Hepatocyte (in vitro differentiated cells): Measurements from ENCODE around the gene STIM1. TPM values are rescaled to one million over a fixed set of nuclear protein-coding genes. Genes with fewer than 3 reads are reported as not detected.
"Not testable (repeated sequence)": the region's sequence is repeated elsewhere in the genome, so short reads cannot be mapped to it uniquely, and the experiment has no call there.

Experiments
- DNase-seq: peaks from one replicate; pipeline ENCODE4 v3.0.0-alpha.2; 2016; ENCODE audit warnings: low spot score
- H2AFZ ChIP-seq: fragments of 200-600 bp; sonication (generic); 2 replicates; pipeline ENCODE4 v1.6.0; 2016; ENCODE audit warnings: antibody characterized with exemption, mild to moderate bottlenecking
- H3K27ac ChIP-seq: fragments of 200-600 bp; sonication (generic); 2 replicates; pipeline ENCODE4 v1.5.1; 2016; ENCODE audit warnings: mild to moderate bottlenecking
- H3K27me3 ChIP-seq: fragments of 200-600 bp; sonication (generic); 2 replicates; pipeline ENCODE4 v1.6.1; 2016
- H3K36me3 ChIP-seq: fragments of 200-600 bp; sonication (generic); replicated peaks from 2 replicates; pipeline ENCODE4 v1.5.1; 2016; ENCODE audit warnings: low read depth; ENCODE audit not compliant: insufficient read depth
- H3K4me1 ChIP-seq: fragments of 200-600 bp; sonication (generic); 2 replicates; pipeline ENCODE4 v1.5.1; 2016; ENCODE audit warnings: mild to moderate bottlenecking, moderate library complexity; ENCODE audit not compliant: insufficient read depth
- H3K4me2 ChIP-seq: fragments of 200-600 bp; sonication (generic); 2 replicates; pipeline ENCODE4 v1.6.0; 2016
- H3K4me3 ChIP-seq: fragments of 200-600 bp; sonication (generic); 2 replicates; pipeline ENCODE4 v1.5.1; 2016; ENCODE audit warnings: mild to moderate bottlenecking
- H3K79me2 ChIP-seq: fragments of 200-600 bp; sonication (generic); 2 replicates; pipeline ENCODE4 v1.6.0; 2017; ENCODE audit warnings: mild to moderate bottlenecking
- H3K9me2 ChIP-seq: fragments of 200-600 bp; sonication (generic); replicated peaks from 2 replicates; pipeline ENCODE4 v1.6.0; 2017; ENCODE audit warnings: mild to moderate bottlenecking; ENCODE audit not compliant: insufficient read depth
- H3K9me3 ChIP-seq: fragments of 200-600 bp; sonication (generic); 2 replicates; pipeline ENCODE4 v1.5.1; 2016; ENCODE audit warnings: low read depth, mild to moderate bottlenecking
- H4K20me1 ChIP-seq: fragments of 200-600 bp; sonication (generic); 2 replicates; pipeline ENCODE4 v1.6.0; 2016; ENCODE audit warnings: mild to moderate bottlenecking; ENCODE audit not compliant: insufficient read depth, poor library complexity, severe bottlenecking
- CTCF ChIP-seq: fragments of 200-600 bp; sonication (generic); IDR thresholded peaks from 2 replicates; pipeline ENCODE4 v1.5.1; 2016; ENCODE audit warnings: antibody characterized with exemption, mild to moderate bottlenecking; ENCODE audit not compliant: poor library complexity
- EZH2 ChIP-seq: fragments of 200-600 bp; sonication (generic); IDR thresholded peaks from 2 replicates; pipeline ENCODE4 v1.6.1; 2016; ENCODE audit warnings: antibody characterized with exemption, mild to moderate bottlenecking, borderline replicate concordance
- EZH2phosphoT487 ChIP-seq: fragments of 200-600 bp; sonication (generic); IDR thresholded peaks from one replicate; pipeline ENCODE4 v1.6.1; 2018; ENCODE audit warnings: antibody characterized with exemption, mild to moderate bottlenecking, low read depth, moderate library complexity; ENCODE audit not compliant: unreplicated experiment, severe bottlenecking
- WGBS: methylation state at CpG from one replicate; pipeline ENCODE4 v1.1.6; 2016; ENCODE audit warnings: low lambda C conversion rate; ENCODE audit errors: missing lambda C conversion rate; 5-methylcytosine and 5-hydroxymethylcytosine counted together
- polyA plus RNA-seq: library from polyadenylated mRNA; unstranded; fragments of >200 nt; fragmentation: Nextera tagmentation; extraction: Ambion mirVana; gene quantifications from 2 replicates; pipeline ENCODE4 v1.2.1, GENCODE V29; 2016
- total RNA-seq: library from RNA; depleted of rRNA; stranded (reverse); fragments of >200 nt; gene quantifications from 2 replicates; pipeline ENCODE4 v1.2.3, GENCODE V29; 2014

Gene STIM1
- total and polyA plus RNA-seq, 2 experiments from 2014 or later, result 18.5 to 19.6 TPM

DNA sequence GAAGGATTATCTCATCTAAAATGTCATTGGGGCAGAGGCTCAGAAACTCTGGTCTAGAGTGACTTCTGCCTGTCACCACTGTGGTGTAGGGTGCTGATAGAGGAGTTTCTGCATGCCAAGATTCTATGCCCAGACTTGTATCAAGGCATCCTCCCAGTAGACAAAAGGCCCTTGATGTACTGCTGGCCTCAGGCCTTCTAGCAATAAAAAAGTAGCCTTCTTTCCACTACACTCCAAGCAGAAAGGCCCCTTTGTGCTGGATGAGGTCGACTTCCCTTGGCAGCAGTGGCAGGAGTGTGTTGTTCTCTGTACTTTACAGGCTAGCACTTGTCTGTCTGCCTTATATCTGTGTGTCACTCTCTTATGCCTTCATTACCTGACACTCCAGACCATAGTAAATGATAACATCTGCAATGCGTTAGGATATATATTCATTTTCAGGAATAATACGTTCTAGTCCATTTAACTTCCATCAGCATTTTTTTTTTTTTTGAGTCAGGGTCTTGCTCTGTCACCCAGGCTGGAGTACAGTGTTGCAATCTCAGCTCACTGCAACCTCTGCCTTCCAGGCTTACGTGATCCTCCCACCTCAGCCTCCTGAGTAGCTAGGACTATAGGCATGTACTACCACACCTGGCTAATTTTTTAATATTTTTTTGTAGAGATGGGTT is 189.6 kb downstream of the STIM1 start:
- 48% methylated on average over 4 of the region's 4 CpGs for WGBS
- H3K4me2 ChIP-seq, result no peak overlapping the region
- no peak for DNase-seq

GRCh38 chr11:4048340-4048739 is 192.9 kb downstream of the STIM1 start:
- Histone ChIP-seq H3K9me3 (no peaks in the 10 kb centered on the region), H4K20me1 (no peaks in the 10 kb centered on the region), H3K27me3 (no peaks in the 10 kb centered on the region), H3K79me2 (no peaks in the 10 kb centered on the region), H3K9me2 (no peaks in the 10 kb centered on the region), H3K27ac (no peak overlapping the region), H3K36me3 (no peaks in the 10 kb centered on the region), H3K4me1 (peaks cover 10% of the 10 kb centered on the region), H2AFZ (no peak overlapping the region), H3K4me2 (no peak overlapping the region), H3K4me3 (no peak overlapping the region)
- TF ChIP-seq EZH2phosphoT487 (no peak), EZH2 (no peak), CTCF (no peak)
- no peak for DNase-seq

More for the DNA sequence above, 189.6 kb downstream of the STIM1 start:
- peaks cover 10% of the 10 kb centered on the region for H3K4me1 ChIP-seq
- H3K27ac ChIP-seq, result no peak overlapping the region
- H3K4me3 ChIP-seq, result no peak overlapping the region
- no peaks in the 10 kb centered on the region for H3K9me2 ChIP-seq
- H3K27me3 ChIP-seq, result no peaks in the 10 kb centered on the region
- H4K20me1 ChIP-seq, result no peaks in the 10 kb centered on the region
- no peak for TF ChIP-seq EZH2phosphoT487
- TF ChIP-seq CTCF, result no peak
- no peak for TF ChIP-seq EZH2
- H3K9me3 ChIP-seq, result no peaks in the 10 kb centered on the region
- H3K79me2 ChIP-seq, result no peaks in the 10 kb centered on the region
- H2AFZ ChIP-seq, result no peak overlapping the region
- H3K36me3 ChIP-seq, result no peaks in the 10 kb centered on the region

DNA sequence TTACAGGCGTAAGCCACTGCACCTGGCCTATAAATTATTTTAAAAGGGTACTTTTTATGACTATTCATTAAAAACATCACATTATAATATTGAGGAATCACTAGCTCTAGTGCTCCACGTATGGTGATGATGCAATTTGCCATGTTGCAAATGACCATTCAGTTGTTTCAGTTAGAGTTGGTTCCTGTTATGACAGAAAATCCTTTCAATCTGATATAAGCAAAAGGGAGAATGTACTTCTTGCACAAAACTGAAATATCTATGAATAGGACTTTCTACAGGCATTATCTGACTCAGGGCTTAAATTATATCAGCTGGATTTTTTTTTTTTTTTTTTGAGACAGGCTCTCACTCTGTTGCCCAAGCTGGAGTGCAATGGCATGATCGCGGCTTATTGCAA is 193.5 kb downstream of the STIM1 start:
- Histone ChIP-seq H3K4me1 (peaks cover 10% of the 10 kb centered on the region), H3K4me3 (no peak overlapping the region), H3K27me3 (no peaks in the 10 kb centered on the region), H3K4me2 (no peak overlapping the region), H2AFZ (no peak overlapping the region), H3K9me2 (no peaks in the 10 kb centered on the region), H4K20me1 (no peaks in the 10 kb centered on the region), H3K27ac (no peak overlapping the region), H3K9me3 (no peaks in the 10 kb centered on the region), H3K79me2 (no peaks in the 10 kb centered on the region), H3K36me3 (no peaks in the 10 kb centered on the region)
- TF ChIP-seq CTCF (no peak), EZH2 (no peak), EZH2phosphoT487 (no peak)
- WGBS, result 92% methylated on average over 4 of the region's 4 CpGs
- DNase-seq, result no peak

GRCh38 chr11:4050138-4050537 is 194.7 kb downstream of the STIM1 start:
- H3K36me3 ChIP-seq, result no peaks in the 10 kb centered on the region
- H3K9me3 ChIP-seq, result no peaks in the 10 kb centered on the region
- H3K4me3 ChIP-seq, result no peak overlapping the region
- H3K9me2 ChIP-seq, result no peaks in the 10 kb centered on the region
- DNase-seq, result no peak
- H3K4me2 ChIP-seq, result no peak overlapping the region
- no peak overlapping the region for H3K27ac ChIP-seq
- 94% methylated on average over 1 of the region's 1 CpG for WGBS
- no peaks in the 10 kb centered on the region for H3K79me2 ChIP-seq
- H3K4me1 ChIP-seq, result peaks cover 3% of the 10 kb centered on the region
- H4K20me1 ChIP-seq, result no peaks in the 10 kb centered on the region
- no peak for TF ChIP-seq CTCF
- TF ChIP-seq EZH2, result no peak
- TF ChIP-seq EZH2phosphoT487, result no peak
- H2AFZ ChIP-seq, result no peak overlapping the region
- no peaks in the 10 kb centered on the region for H3K27me3 ChIP-seq

GRCh38 chr11:4053200-4053599 is 197.7 kb downstream of the STIM1 start:
- not testable (repeated sequence) for H3K27me3 ChIP-seq, H3K79me2 ChIP-seq, H3K4me3 ChIP-seq, H3K9me2 ChIP-seq, H3K36me3 ChIP-seq, DNase-seq, H3K27ac ChIP-seq, H3K9me3 ChIP-seq, H4K20me1 ChIP-seq, H2AFZ ChIP-seq, H3K4me2 ChIP-seq, H3K4me1 ChIP-seq
- 96% methylated on average over 4 of the region's 4 CpGs for WGBS
